Caki2 (cell line): ENCODE data around the gene FUT9. TPM values are rescaled to one million over a fixed set of nuclear protein-coding genes. Genes with fewer than 3 reads are reported as not detected.

Source experiments
- DNase-seq: peaks from one replicate; pipeline ENCODE4 v3.0.0-alpha.2; 2015; ENCODE audit warnings: low read depth
- in situ Hi-C: cut with HindIII; loops from 2 replicates; pipeline ENCODE4 v1.10.0; 2016; ENCODE audit warnings: low sequenced_read_pairs, low pct_unique_long_range_greater_than_20kb, mixed read lengths
- total RNA-seq: library from RNA; depleted of rRNA; stranded (reverse); fragments of >200 nt; shearing (Covaris generic); gene quantifications from 2 replicates; pipeline ENCODE4 v1.2.3, GENCODE V29; 2014; ENCODE audit warnings: low replicate concordance

Gene FUT9
- total RNA-seq, 1 experiment from 2014 or later, result 1.6 TPM

GRCh38 chr6:96152114-96152708 lies 136.4 kb downstream of the FUT9 start:
- in situ Hi-C loops, result no loop called here
- no peak for DNase-seq

GRCh38 chr6:96153775-96154174 lies 138.0 kb downstream of the FUT9 start:
- in situ Hi-C loops, result no loop called here
- DNase-seq, result no peak

GRCh38 chr6:96156425-96156824 lies 140.7 kb downstream of the FUT9 start:
- in situ Hi-C loops, result no loop called here
- no peak for DNase-seq

GRCh38 chr6:96157018-96157565 lies 141.3 kb downstream of the FUT9 start:
- DNase-seq, result no peak
- in situ Hi-C loops, result no loop called here

GRCh38 chr6:96162711-96163120 lies 146.9 kb downstream of the FUT9 start:
- no peak for DNase-seq
- in situ Hi-C loops, result no loop called here

- in situ Hi-C loops, result no loop called here
- no peak for DNase-seq
Measured at GRCh38 chr6:96164802-96165201, 149.0 kb downstream of the FUT9 start.

GRCh38 chr6:96171112-96171511 lies 155.3 kb downstream of the FUT9 start:
- in situ Hi-C loops, result no loop called here
- DNase-seq, result no peak

GRCh38 chr6:96184798-96185197 lies 169.0 kb downstream of the FUT9 start:
- in situ Hi-C loops, result no loop called here

GRCh38 chr6:96186094-96186493 lies 170.3 kb downstream of the FUT9 start:
- no peak for DNase-seq
- in situ Hi-C loops, result no loop called here

More at GRCh38 chr6:96184798-96185197, 169.0 kb downstream of the FUT9 start:
- no peak for DNase-seq

GRCh38 chr6:96186516-96187195 lies 170.9 kb downstream of the FUT9 start:
- in situ Hi-C loops, result no loop called here

GRCh38 chr6:96194675-96195074 lies 178.9 kb downstream of the FUT9 start:
- DNase-seq, result no peak
- in situ Hi-C loops, result no loop called here

More at GRCh38 chr6:96186516-96187195, 170.9 kb downstream of the FUT9 start:
- DNase-seq, result no peak

- in situ Hi-C loops, result no loop called here
- no peak for DNase-seq
Measured at GRCh38 chr6:96195272-96195671, 179.5 kb downstream of the FUT9 start.

GRCh38 chr6:96196633-96197032 lies 180.9 kb downstream of the FUT9 start:
- in situ Hi-C loops, result no loop called here
- DNase-seq, result no peak

GRCh38 chr6:96197241-96197640 lies 181.5 kb downstream of the FUT9 start:
- in situ Hi-C loops, result no loop called here
- no peak for DNase-seq

GRCh38 chr6:96202571-96202970 lies 186.8 kb downstream of the FUT9 start:
- no peak for DNase-seq
- in situ Hi-C loops, result no loop called here

GRCh38 chr6:96211341-96211740 lies 195.6 kb downstream of the FUT9 start:
- in situ Hi-C loops, result no loop called here
- DNase-seq, result peak; percentile 50

GRCh38 chr6:96212066-96212465 lies 196.3 kb downstream of the FUT9 start:
- in situ Hi-C loops, result no loop called here
- peak; percentile 38 for DNase-seq

- no peak for DNase-seq
- in situ Hi-C loops, result no loop called here
Measured at GRCh38 chr6:96213784-96214183, 198.0 kb downstream of the FUT9 start.

GRCh38 chr6:96223695-96224094 lies 207.9 kb downstream of the FUT9 start:
- in situ Hi-C loops, result no loop called here
- no peak for DNase-seq

GRCh38 chr6:96227135-96227534 lies 211.4 kb downstream of the FUT9 start:
- DNase-seq, result no peak
- in situ Hi-C loops, result no loop called here
